GM12878 (cell line): ENCODE results near the gene PCDHB6. TPM values are rescaled to one million over a fixed set of nuclear protein-coding genes. Genes with fewer than 3 reads are reported as not detected.

Experiments
- ATAC-seq: fragments of 200-7000 bp; cut with Tn5 transposase; 3 replicates; pipeline ENCODE4 v1.9.1; 2020; ENCODE audit warnings: mild to moderate bottlenecking, moderate library complexity
- BruUV-seq: library from RNA; stranded (reverse); fragments of 400-500 nt; replicated peaks from 2 replicates; lab custom pipeline; 2021; lab: Mats Ljungman, UMichigan
- CTCF ChIA-PET: fragments of 300-600 bp; sonication (Branson Sonifier 250); formaldehyde crosslinking; extraction: SDS; loops from one replicate; lab custom pipeline; 2021; ENCODE audit warnings: inconsistent platforms; lab: Yijun Ruan, JAX
- POLR2A ChIA-PET: fragments of 350-600 bp; formaldehyde crosslinking; extraction: SDS; loops from one replicate; lab custom pipeline; 2021; ENCODE audit warnings: inconsistent platforms; lab: Charles Lee
- RAD21 ChIA-PET: fragments of 300-600 bp; sonication (Branson Sonifier 250); formaldehyde crosslinking; loops from one replicate; lab custom pipeline; 2023; ENCODE audit warnings: antibody characterized with exemption; ENCODE audit not compliant: unreplicated experiment; lab: Charles Lee
- SMC1A ChIA-PET: fragments of 300-600 bp; sonication (Branson Sonifier 250); formaldehyde crosslinking; loops from one replicate; lab custom pipeline; 2023; ENCODE audit not compliant: unreplicated experiment, uncharacterized antibody; lab: Charles Lee
- DNase-seq: peaks from one replicate; pipeline ENCODE4 v3.0.0-alpha.2; 2011; ENCODE audit warnings: low read depth, low spot score
- FAIRE-seq: peaks from 3 replicates; lab custom pipeline; 2011; peaks lifted over from hg19 to GRCh38; lab: Jason Lieb, UNC
- H2AFZ ChIP-seq: 2 replicates; pipeline ENCODE4 v1.6.0; 2011; ENCODE audit warnings: low read depth, low read length, control low read depth; ENCODE audit not compliant: control insufficient read depth
- H3K27ac ChIP-seq: 2 replicates; pipeline ENCODE4 v1.5.1; 2011; ENCODE audit warnings: control low read depth; ENCODE audit not compliant: control insufficient read depth, insufficient read depth
- H3K27me3 ChIP-seq, 2 experiments: replicated peaks in 1 of 2; 2 replicates each; pipeline versions ENCODE4 v1.6.0 to v1.6.1; 2011; ENCODE audit warnings: low read length in 1 of 2; ENCODE audit not compliant: control insufficient read depth in 2 of 2, insufficient read depth in 2 of 2
- H3K36me3 ChIP-seq, 2 experiments: 2 replicates each; pipeline ENCODE4 v1.5.1; 2011; ENCODE audit warnings: low read length in 1 of 2; ENCODE audit not compliant: control insufficient read depth in 2 of 2, insufficient read depth in 2 of 2
- H3K4me1 ChIP-seq: 2 replicates; pipeline ENCODE4 v1.6.1; 2011; ENCODE audit warnings: mild to moderate bottlenecking, low read length, moderate library complexity, mixed read lengths; ENCODE audit not compliant: control insufficient read depth, insufficient read depth
- H3K4me2 ChIP-seq: 2 replicates; pipeline ENCODE4 v1.6.0; 2011; ENCODE audit warnings: control low read depth; ENCODE audit not compliant: control insufficient read depth, insufficient read depth
- H3K4me3 ChIP-seq: fragments of 200-600 bp; sonication (generic); 2 replicates; pipeline ENCODE4 v1.5.1; 2016
- H3K79me2 ChIP-seq: 2 replicates; pipeline ENCODE4 v1.6.0; 2011; ENCODE audit warnings: low read length; ENCODE audit not compliant: control insufficient read depth, insufficient read depth
- H3K9ac ChIP-seq: 2 replicates; pipeline ENCODE4 v1.8.0; 2011; ENCODE audit warnings: low read length, control low read depth, mixed read lengths; ENCODE audit not compliant: control insufficient read depth, insufficient read depth
- H3K9me3 ChIP-seq: replicated peaks from 3 replicates; pipeline ENCODE4 v1.5.1; 2011; ENCODE audit warnings: mild to moderate bottlenecking, low read length; ENCODE audit not compliant: control insufficient read depth, insufficient read depth
- H4K20me1 ChIP-seq: 2 replicates; pipeline ENCODE4 v1.6.0; 2011; ENCODE audit not compliant: control insufficient read depth, insufficient read depth
- EP300 ChIP-seq, 2 experiments: fragments of 150-350 bp in 1 of 2; IDR thresholded peaks; 2 replicates each; pipeline ENCODE4 v1.6.1; 2011 to 2012; ENCODE audit warnings: low read depth in 2 of 2, low read length in 2 of 2, borderline replicate concordance in 1 of 2, improper control_type of control experiment in 1 of 2, inconsistent platforms in 1 of 2; ENCODE audit not compliant: control insufficient read depth in 1 of 2
- FOXK2 ChIP-seq: fragments of 450-650 bp; IDR thresholded peaks from 2 replicates; pipeline ENCODE4 v1.6.1; 2017; ENCODE audit warnings: mild to moderate bottlenecking, moderate library complexity
- GABPA ChIP-seq: IDR thresholded peaks from 2 replicates; pipeline ENCODE4 v1.6.1; 2014; ENCODE audit warnings: antibody characterized with exemption, low read depth, mild to moderate bottlenecking, inconsistent platforms
- HDAC2 ChIP-seq: fragments of 200-600 bp; sonication (generic); IDR thresholded peaks from 2 replicates; pipeline ENCODE4 v1.6.1; 2017
- NFIC ChIP-seq: IDR thresholded peaks from 2 replicates; pipeline ENCODE4 v1.6.1; 2012; ENCODE audit warnings: low read depth, mild to moderate bottlenecking, inconsistent platforms, low read length, moderate library complexity
- PML ChIP-seq: IDR thresholded peaks from 2 replicates; pipeline ENCODE4 v1.6.1; 2012; ENCODE audit warnings: low read length, inconsistent platforms
- RUNX3 ChIP-seq: IDR thresholded peaks from 2 replicates; pipeline ENCODE4 v1.6.1; 2012; ENCODE audit warnings: low read length, inconsistent platforms
- TCF7 ChIP-seq: IDR thresholded peaks from 2 replicates; pipeline ENCODE4 v1.6.1; 2014; ENCODE audit warnings: antibody characterized with exemption, borderline replicate concordance
- YY1 ChIP-seq: IDR thresholded peaks from 2 replicates; pipeline ENCODE4 v1.6.1; 2011; ENCODE audit warnings: low read depth, mild to moderate bottlenecking, low read length
- ZNF217 ChIP-seq: fragments of 450-650 bp; IDR thresholded peaks from 2 replicates; pipeline ENCODE4 v1.6.1; 2017; ENCODE audit warnings: antibody characterized with exemption, mild to moderate bottlenecking
- WGBS: methylation state at CpG from one replicate; pipeline ENCODE4 v1.1.6; 2016; ENCODE audit warnings: low lambda C conversion rate; ENCODE audit not compliant: insufficient replicate concordance, insufficient coverage; ENCODE audit errors: missing lambda C conversion rate; 5-methylcytosine and 5-hydroxymethylcytosine counted together
- in situ Hi-C: fragments of 300-500 bp; cut with MboI; formaldehyde crosslinking; loops from 9 replicates; pipeline ENCODE4 v1.14.3; 2018; ENCODE audit warnings: mixed read lengths
- intact Hi-C: fragments of 100-400 bp; cut with micrococcal nuclease; formaldehyde crosslinking; loops from one replicate; pipeline ENCODE4 v1.14.2; 2022; ENCODE audit not compliant: unreplicated experiment
- polyA plus RNA-seq, 11 experiments: library from polyadenylated mRNA; depleted of rRNA in 4 of 11; unstranded in 6 of 11; stranded (reverse) in 5 of 11; fragments of >200 nt; fragmentation: Nextera tagmentation in 4 of 11; fragmentation: Illumina TruSeq in 1 of 11; extraction: Ambion mirVana in 4 of 11; extraction: Trizol in 1 of 11; gene quantifications; 1 replicate in 1 of 11; 2 replicates in 10 of 11; pipeline versions ENCODE4 v1.2.1 to v1.2.3, GENCODE V29; 2011 to 2016; ENCODE audit warnings: inconsistent platforms in 2 of 11, missing spikeins in 2 of 11, low read depth in 1 of 11
- total RNA-seq, 4 experiments: library from RNA; depleted of rRNA in 3 of 4; stranded (reverse); fragments of >200 nt in 3 of 4; fragmentation: Illumina TruSeq in 1 of 4; extraction: Trizol in 1 of 4; gene quantifications; 2 replicates each; pipeline versions ENCODE4 v1.2.1 to v1.2.3, GENCODE V29; 2013 to 2021
- TF ChIP-seq, protein P1 (sequence below): fragments of 450-650 bp; IDR thresholded peaks from 2 replicates; pipeline ENCODE4 v1.6.1; 2017; ENCODE audit warnings: mild to moderate bottlenecking, moderate library complexity

The PCDHB6 gene
- total and polyA plus RNA-seq, 10 of the 15 experiments (the other 5 are each of a cell fraction or from before 2014, with no cell fraction given) = not detected

- in situ Hi-C loops (no loop called here), intact Hi-C loops (no loop called here)
- ChIA-PET SMC1A (no interaction called here), RAD21 (no interaction called here), POLR2A (no interaction called here), CTCF (interaction anchor here (1.1 kb wide), 1 partner anchor 14 kb away, joined by 3 read pairs; no protein-coding TSS in a partner anchor)
- WGBS = 40% methylated on average over 19 of the region's 19 CpGs
- no peaks in the 10 kb centered on the region for H3K36me3 ChIP-seq
- no peak within 1 kb of the TSS for H3K27ac ChIP-seq
- BruUV-seq = no TSS peak
- H3K4me3 ChIP-seq = no peak within 1 kb of the TSS
- no peaks in the 10 kb centered on the region for H3K27me3 ChIP-seq
- ATAC-seq = no peak
- H3K4me1 ChIP-seq = no peaks in the 10 kb centered on the region
- H3K9me3 ChIP-seq = no peaks in the 10 kb centered on the region; the same call in 2 of the 3 replicates
- 0 out of 2 replicates have a peak, but pooled peaks have one; percentile 12 for TF ChIP-seq RUNX3
- TF ChIP-seq NFIC = no peak
- TF ChIP-seq FOXK2 = no peak
- no peak for TF ChIP-seq EP300 (IDR thresholded peaks at IDR 0.05; ENCODE audit: borderline replicate concordance in 1 of 2, control insufficient read depth in 1 of 2, low read depth in 2 of 2, low read length in 2 of 2)
- no peak for TF ChIP-seq ZNF217
- H3K4me2 ChIP-seq = no peak within 1 kb of the TSS
- DNase-seq = no peak
- no peaks in the 10 kb centered on the region for H3K79me2 ChIP-seq
- no peak within 1 kb of the TSS for H2AFZ ChIP-seq
- H4K20me1 ChIP-seq = no peaks in the 10 kb centered on the region
- no peak within 1 kb of the TSS for H3K9ac ChIP-seq
- FAIRE-seq = no peak
These were observed 49.5 kb upstream of the PCDHB6 start, which contains the start of gene PCDHB3 for GRCh38 chr5:141100243-141100805. TSS of gene PCDHB3 (plus strand) at chr5:141100473. CDS start at chr5:141100650, 177 bp downstream.

DNA sequence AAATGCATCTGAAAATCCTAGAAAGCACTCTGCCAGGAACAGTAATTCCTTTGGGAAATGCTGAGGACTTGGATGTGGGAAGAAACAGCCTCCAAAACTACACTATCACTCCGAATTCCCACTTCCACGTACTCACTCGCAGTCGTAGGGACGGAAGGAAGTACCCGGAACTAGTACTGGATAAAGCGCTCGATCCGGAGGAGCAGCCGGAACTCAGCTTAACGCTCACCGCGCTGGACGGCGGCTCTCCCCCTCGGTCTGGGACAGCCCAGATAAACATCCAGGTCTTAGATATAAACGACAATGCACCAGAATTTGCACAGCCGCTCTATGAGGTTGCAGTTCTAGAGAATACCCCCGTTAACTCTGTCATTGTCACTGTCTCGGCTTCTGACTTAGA, 48.8 kb upstream of the PCDHB6 start:
- WGBS = 64% methylated on average over 20 of the region's 20 CpGs
- TF ChIP-seq GABPA (no peak), PML (no peak), YY1 (no peak), HDAC2 (no peak), TCF7 (no peak)
- TF ChIP-seq, protein P1, sequence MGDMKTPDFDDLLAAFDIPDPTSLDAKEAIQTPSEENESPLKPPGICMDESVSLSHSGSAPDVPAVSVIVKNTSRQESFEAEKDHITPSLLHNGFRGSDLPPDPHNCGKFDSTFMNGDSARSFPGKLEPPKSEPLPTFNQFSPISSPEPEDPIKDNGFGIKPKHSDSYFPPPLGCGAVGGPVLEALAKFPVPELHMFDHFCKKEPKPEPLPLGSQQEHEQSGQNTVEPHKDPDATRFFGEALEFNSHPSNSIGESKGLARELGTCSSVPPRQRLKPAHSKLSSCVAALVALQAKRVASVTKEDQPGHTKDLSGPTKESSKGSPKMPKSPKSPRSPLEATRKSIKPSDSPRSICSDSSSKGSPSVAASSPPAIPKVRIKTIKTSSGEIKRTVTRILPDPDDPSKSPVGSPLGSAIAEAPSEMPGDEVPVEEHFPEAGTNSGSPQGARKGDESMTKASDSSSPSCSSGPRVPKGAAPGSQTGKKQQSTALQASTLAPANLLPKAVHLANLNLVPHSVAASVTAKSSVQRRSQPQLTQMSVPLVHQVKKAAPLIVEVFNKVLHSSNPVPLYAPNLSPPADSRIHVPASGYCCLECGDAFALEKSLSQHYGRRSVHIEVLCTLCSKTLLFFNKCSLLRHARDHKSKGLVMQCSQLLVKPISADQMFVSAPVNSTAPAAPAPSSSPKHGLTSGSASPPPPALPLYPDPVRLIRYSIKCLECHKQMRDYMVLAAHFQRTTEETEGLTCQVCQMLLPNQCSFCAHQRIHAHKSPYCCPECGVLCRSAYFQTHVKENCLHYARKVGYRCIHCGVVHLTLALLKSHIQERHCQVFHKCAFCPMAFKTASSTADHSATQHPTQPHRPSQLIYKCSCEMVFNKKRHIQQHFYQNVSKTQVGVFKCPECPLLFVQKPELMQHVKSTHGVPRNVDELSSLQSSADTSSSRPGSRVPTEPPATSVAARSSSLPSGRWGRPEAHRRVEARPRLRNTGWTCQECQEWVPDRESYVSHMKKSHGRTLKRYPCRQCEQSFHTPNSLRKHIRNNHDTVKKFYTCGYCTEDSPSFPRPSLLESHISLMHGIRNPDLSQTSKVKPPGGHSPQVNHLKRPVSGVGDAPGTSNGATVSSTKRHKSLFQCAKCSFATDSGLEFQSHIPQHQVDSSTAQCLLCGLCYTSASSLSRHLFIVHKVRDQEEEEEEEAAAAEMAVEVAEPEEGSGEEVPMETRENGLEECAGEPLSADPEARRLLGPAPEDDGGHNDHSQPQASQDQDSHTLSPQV = no peak
- Histone ChIP-seq H2AFZ (no peak overlapping the region), H3K4me3 (no peak overlapping the region), H3K4me1 (no peaks in the 10 kb centered on the region), H4K20me1 (no peaks in the 10 kb centered on the region), H3K79me2 (no peaks in the 10 kb centered on the region), H3K27ac (no peak overlapping the region), H3K36me3 (no peaks in the 10 kb centered on the region), H3K4me2 (no peak overlapping the region), H3K9ac (no peak overlapping the region), H3K9me3 (no peaks in the 10 kb centered on the region; the same call in 2 of the 3 replicates), H3K27me3 (no peaks in the 10 kb centered on the region)
- no TSS peak for BruUV-seq
- no peak for DNase-seq
- RAD21 ChIA-PET = no interaction called here
- FAIRE-seq = no peak
- in situ Hi-C loops (no loop called here), intact Hi-C loops (no loop called here)
- no peak for ATAC-seq
- POLR2A ChIA-PET = no interaction called here
- CTCF ChIA-PET = interaction anchor here (1.1 kb wide), 1 partner anchor 15 kb away, joined by 3 read pairs; no protein-coding TSS in a partner anchor
- SMC1A ChIA-PET = no interaction called here
